Nephron (organoid): Measurements from ENCODE around the gene PLD1.

Experiments
- H3K27ac Mint-ChIP-seq, 3 experiments: 2 replicates each; pipeline ENCODE4 v1.8.0; 2020; ENCODE audit warnings: mixed read lengths in 3 of 3, mild to moderate bottlenecking in 2 of 3, moderate library complexity in 1 of 3
- H3K27me3 Mint-ChIP-seq: 2 replicates; pipeline ENCODE4 v1.8.0; 2021; ENCODE audit warnings: low read depth, mild to moderate bottlenecking, moderate library complexity, mixed read lengths
- H3K36me3 Mint-ChIP-seq: 2 replicates; pipeline ENCODE4 v1.8.0; 2020; ENCODE audit warnings: low read depth, mixed read lengths
- H3K4me1 Mint-ChIP-seq: 2 replicates; pipeline ENCODE4 v1.8.0; 2020; ENCODE audit warnings: mixed read lengths
- H3K4me3 Mint-ChIP-seq, 3 experiments: 2 replicates each; pipeline ENCODE4 v1.8.0; 2020; ENCODE audit warnings: mild to moderate bottlenecking in 3 of 3, mixed read lengths in 3 of 3, moderate library complexity in 2 of 3
- H3K9me3 Mint-ChIP-seq: 2 replicates; pipeline ENCODE4 v1.8.0; 2020; ENCODE audit warnings: mixed read lengths
- TF ChIP-seq, protein P1 (sequence below), 3 experiments: fragments of 200-600 bp; sonication (generic); IDR thresholded peaks; one replicate each; pipeline ENCODE4 v1.5.0; 2021; ENCODE audit warnings: antibody characterized with exemption in 3 of 3; ENCODE audit not compliant: unreplicated experiment in 3 of 3

The PLD1 gene

GRCh38 chr3:171850320-171850959 lies 40.2 kb upstream of the PLD1 start:
- peaks cover 21% of the 10 kb centered on the region for H3K9me3 Mint-ChIP-seq
- TF ChIP-seq, protein P1, sequence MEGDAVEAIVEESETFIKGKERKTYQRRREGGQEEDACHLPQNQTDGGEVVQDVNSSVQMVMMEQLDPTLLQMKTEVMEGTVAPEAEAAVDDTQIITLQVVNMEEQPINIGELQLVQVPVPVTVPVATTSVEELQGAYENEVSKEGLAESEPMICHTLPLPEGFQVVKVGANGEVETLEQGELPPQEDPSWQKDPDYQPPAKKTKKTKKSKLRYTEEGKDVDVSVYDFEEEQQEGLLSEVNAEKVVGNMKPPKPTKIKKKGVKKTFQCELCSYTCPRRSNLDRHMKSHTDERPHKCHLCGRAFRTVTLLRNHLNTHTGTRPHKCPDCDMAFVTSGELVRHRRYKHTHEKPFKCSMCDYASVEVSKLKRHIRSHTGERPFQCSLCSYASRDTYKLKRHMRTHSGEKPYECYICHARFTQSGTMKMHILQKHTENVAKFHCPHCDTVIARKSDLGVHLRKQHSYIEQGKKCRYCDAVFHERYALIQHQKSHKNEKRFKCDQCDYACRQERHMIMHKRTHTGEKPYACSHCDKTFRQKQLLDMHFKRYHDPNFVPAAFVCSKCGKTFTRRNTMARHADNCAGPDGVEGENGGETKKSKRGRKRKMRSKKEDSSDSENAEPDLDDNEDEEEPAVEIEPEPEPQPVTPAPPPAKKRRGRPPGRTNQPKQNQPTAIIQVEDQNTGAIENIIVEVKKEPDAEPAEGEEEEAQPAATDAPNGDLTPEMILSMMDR (IDR thresholded peaks at IDR 0.05; ENCODE audit: unreplicated experiment in 3 of 3), result no peak
- H3K27me3 Mint-ChIP-seq, result no peaks in the 10 kb centered on the region
- H3K36me3 Mint-ChIP-seq, result peaks cover 12% of the 10 kb centered on the region
- H3K4me1 Mint-ChIP-seq, result peaks cover 22% of the 10 kb centered on the region
- no peak overlapping the region for H3K4me3 Mint-ChIP-seq
- H3K27ac Mint-ChIP-seq, result peak overlapping the region; percentile 10 to 54 (median 40)

GRCh38 chr3:171849617-171850319 lies 39.5 kb upstream of the PLD1 start:
- TF ChIP-seq, protein P1 (IDR thresholded peaks at IDR 0.05; ENCODE audit: unreplicated experiment in 3 of 3), result no peak

DNA sequence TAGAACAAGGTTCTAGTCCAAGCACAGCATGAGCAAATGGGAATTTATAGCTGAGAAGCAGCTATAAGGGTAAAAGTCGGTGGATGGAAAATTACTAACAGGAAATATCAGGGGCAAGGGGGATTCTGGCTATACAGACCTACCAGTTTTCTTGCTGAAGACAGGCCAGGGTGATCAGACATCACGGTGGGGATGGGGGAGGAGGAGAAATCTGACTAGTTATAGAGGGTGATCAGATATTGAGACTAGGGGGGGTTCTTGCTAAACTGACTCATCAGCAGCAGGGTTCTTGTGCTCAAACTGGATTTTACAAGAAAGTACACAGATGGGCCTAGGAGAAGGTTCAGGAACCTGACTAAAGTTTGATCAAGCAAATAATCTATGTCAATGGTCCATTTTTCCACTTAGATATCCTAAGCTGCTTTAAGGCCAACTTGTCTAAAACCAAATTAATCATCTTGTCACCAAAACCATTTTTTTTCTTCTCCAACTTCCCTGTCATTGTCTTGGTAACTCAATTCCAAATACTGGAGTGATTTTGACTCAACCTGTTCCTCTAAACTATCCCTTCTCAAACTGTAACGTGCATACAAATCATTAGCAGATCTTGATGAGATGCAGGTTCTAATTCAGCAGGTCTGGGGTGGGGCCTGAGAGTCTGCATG lies 37.4 kb upstream of the PLD1 start:
- peaks cover 22% of the 10 kb centered on the region for H3K4me1 Mint-ChIP-seq
- no peaks in the 10 kb centered on the region for H3K27me3 Mint-ChIP-seq
- no peak overlapping the region for H3K4me3 Mint-ChIP-seq
- peaks cover 4% of the 10 kb centered on the region for H3K9me3 Mint-ChIP-seq
- TF ChIP-seq, protein P1 (IDR thresholded peaks at IDR 0.05; ENCODE audit: unreplicated experiment in 3 of 3), result no peak
- H3K36me3 Mint-ChIP-seq, result peaks cover under 1% of the 10 kb centered on the region
- H3K27ac Mint-ChIP-seq, result peak overlapping the region in 1 of 3 experiments; percentile 27

More at GRCh38 chr3:171849617-171850319, 39.5 kb upstream of the PLD1 start:
- Mint-ChIP-seq H3K4me1 (peaks cover 22% of the 10 kb centered on the region), H3K9me3 (peaks cover 21% of the 10 kb centered on the region), H3K36me3 (peaks cover 12% of the 10 kb centered on the region), H3K27ac (peak overlapping the region; percentile 10 to 54 (median 40)), H3K4me3 (no peak overlapping the region), H3K27me3 (no peaks in the 10 kb centered on the region)

DNA sequence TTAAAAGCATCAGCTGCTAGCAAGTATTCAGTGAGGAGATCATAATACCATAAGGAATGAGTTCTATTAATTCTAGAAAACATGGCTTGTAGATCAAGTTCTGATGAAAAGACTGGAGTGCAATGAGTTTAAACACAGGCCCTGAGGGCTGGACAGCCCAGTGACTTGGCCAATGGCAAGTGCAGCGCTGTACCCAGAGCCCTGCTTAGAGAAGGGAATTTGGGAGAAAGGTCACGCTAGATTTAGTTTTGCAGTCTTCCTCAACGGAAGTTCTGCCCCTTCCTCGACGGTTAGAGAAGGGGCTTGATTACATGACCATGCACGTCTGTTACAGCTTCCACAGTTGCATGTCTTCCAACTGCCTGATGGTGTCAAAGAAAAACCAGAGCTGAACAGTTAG lies 36.9 kb upstream of the PLD1 start:
- no peaks in the 10 kb centered on the region for H3K36me3 Mint-ChIP-seq
- peaks cover 22% of the 10 kb centered on the region for H3K4me1 Mint-ChIP-seq
- no peaks in the 10 kb centered on the region for H3K27me3 Mint-ChIP-seq

DNA sequence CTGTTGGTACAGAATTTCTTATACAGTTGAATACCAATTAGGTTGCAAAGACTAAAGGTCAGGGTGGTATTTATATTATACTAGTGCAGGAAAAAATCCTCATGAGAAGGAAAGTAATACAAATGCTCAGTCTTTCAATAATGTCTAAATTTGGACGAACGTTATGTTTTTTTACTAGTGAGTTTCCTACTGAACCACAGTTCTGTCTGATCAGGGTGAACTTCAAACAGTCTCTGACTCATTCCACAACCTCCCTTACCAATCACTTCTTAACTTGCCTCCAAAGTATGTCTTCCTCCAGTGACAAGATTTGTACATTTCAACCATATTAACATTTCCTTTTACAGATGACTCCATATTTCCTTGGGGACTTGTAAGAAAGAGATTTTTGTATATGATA lies 36.3 kb upstream of the PLD1 start:
- peaks cover 25% of the 10 kb centered on the region for H3K4me1 Mint-ChIP-seq
- no peaks in the 10 kb centered on the region for H3K27me3 Mint-ChIP-seq
- H3K27ac Mint-ChIP-seq, result peak overlapping the region in 1 of 3 experiments; percentile 6
- TF ChIP-seq, protein P1 (IDR thresholded peaks at IDR 0.05; ENCODE audit: unreplicated experiment in 3 of 3), result no peak
- H3K9me3 Mint-ChIP-seq, result no peaks in the 10 kb centered on the region
- H3K4me3 Mint-ChIP-seq, result no peak overlapping the region
- H3K36me3 Mint-ChIP-seq, result no peaks in the 10 kb centered on the region

More for the DNA sequence above, 36.9 kb upstream of the PLD1 start:
- TF ChIP-seq, protein P1 (IDR thresholded peaks at IDR 0.05; ENCODE audit: unreplicated experiment in 3 of 3), result no peak
- H3K4me3 Mint-ChIP-seq, result no peak overlapping the region
- no peaks in the 10 kb centered on the region for H3K9me3 Mint-ChIP-seq
- peak overlapping the region in 1 of 3 experiments; percentile 27 for H3K27ac Mint-ChIP-seq
